ENCODE results near the gene C14orf119. TPM values are rescaled to one million over a fixed set of nuclear protein-coding genes. Genes with fewer than 3 reads are reported as not detected.

C14orf119 gene
- total RNA-seq, 1 donor from 2014 or later = 27.5 TPM

- TF ChIP-seq, protein P1, sequence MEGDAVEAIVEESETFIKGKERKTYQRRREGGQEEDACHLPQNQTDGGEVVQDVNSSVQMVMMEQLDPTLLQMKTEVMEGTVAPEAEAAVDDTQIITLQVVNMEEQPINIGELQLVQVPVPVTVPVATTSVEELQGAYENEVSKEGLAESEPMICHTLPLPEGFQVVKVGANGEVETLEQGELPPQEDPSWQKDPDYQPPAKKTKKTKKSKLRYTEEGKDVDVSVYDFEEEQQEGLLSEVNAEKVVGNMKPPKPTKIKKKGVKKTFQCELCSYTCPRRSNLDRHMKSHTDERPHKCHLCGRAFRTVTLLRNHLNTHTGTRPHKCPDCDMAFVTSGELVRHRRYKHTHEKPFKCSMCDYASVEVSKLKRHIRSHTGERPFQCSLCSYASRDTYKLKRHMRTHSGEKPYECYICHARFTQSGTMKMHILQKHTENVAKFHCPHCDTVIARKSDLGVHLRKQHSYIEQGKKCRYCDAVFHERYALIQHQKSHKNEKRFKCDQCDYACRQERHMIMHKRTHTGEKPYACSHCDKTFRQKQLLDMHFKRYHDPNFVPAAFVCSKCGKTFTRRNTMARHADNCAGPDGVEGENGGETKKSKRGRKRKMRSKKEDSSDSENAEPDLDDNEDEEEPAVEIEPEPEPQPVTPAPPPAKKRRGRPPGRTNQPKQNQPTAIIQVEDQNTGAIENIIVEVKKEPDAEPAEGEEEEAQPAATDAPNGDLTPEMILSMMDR (IDR thresholded peaks at IDR 0.05; ENCODE audit: insufficient read depth, low read length, poor library complexity, severe bottlenecking) = no peak
- no peak for DNase-seq (ENCODE audit: low read depth)
- Histone ChIP-seq H3K27me3 (ENCODE audit: control insufficient read depth, insufficient read depth, low read length) (no peaks in the 10 kb centered on the region), H3K4me3 (ENCODE audit: low read depth, low read length) (no peak overlapping the region), H3K36me3 (ENCODE audit: control insufficient read depth, insufficient read depth, low read length) (no peaks in the 10 kb centered on the region)
Measured at GRCh38 chr14:23101986-23102625, 6.8 kb downstream of the C14orf119 start.

- no peak overlapping the region for H3K4me3 ChIP-seq (ENCODE audit: low read depth, low read length)
- TF ChIP-seq, protein P1 (IDR thresholded peaks at IDR 0.05; ENCODE audit: insufficient read depth, low read length, poor library complexity, severe bottlenecking) = no peak
- no peaks in the 10 kb centered on the region for H3K27me3 ChIP-seq (ENCODE audit: control insufficient read depth, insufficient read depth, low read length)
- no peak for DNase-seq (ENCODE audit: low read depth)
- H3K36me3 ChIP-seq (ENCODE audit: control insufficient read depth, insufficient read depth, low read length) = no peaks in the 10 kb centered on the region
Measured at GRCh38 chr14:23102801-23103200, 7.5 kb downstream of the C14orf119 start.

GRCh38 chr14:23103581-23103980 is 8.3 kb downstream of the C14orf119 start:
- Histone ChIP-seq H3K36me3 (ENCODE audit: control insufficient read depth, insufficient read depth, low read length) (no peaks in the 10 kb centered on the region), H3K4me3 (ENCODE audit: low read depth, low read length) (no peak overlapping the region), H3K27me3 (ENCODE audit: control insufficient read depth, insufficient read depth, low read length) (no peaks in the 10 kb centered on the region)
- DNase-seq (ENCODE audit: low read depth) = no peak
- TF ChIP-seq, protein P1 (IDR thresholded peaks at IDR 0.05; ENCODE audit: insufficient read depth, low read length, poor library complexity, severe bottlenecking) = no peak

- H3K36me3 ChIP-seq (ENCODE audit: control insufficient read depth, insufficient read depth, low read length) = no peaks in the 10 kb centered on the region
- no peak for DNase-seq (ENCODE audit: low read depth)
- H3K27me3 ChIP-seq (ENCODE audit: control insufficient read depth, insufficient read depth, low read length) = no peaks in the 10 kb centered on the region
- H3K4me3 ChIP-seq (ENCODE audit: low read depth, low read length) = no peak overlapping the region
- TF ChIP-seq, protein P1 (IDR thresholded peaks at IDR 0.05; ENCODE audit: insufficient read depth, low read length, poor library complexity, severe bottlenecking) = no peak
Measured at GRCh38 chr14:23104070-23104590, 8.8 kb downstream of the C14orf119 start.

GRCh38 chr14:23104591-23105347 is 9.5 kb downstream of the C14orf119 start, which contains the start of gene CIROP:
TSS of gene CIROP (minus strand) at chr14:23104989. CDS start at chr14:23104920, 69 bp downstream.
- Histone ChIP-seq H3K27me3 (ENCODE audit: control insufficient read depth, insufficient read depth, low read length) (no peaks in the 10 kb centered on the region), H3K4me3 (ENCODE audit: low read depth, low read length) (no peak within 1 kb of the TSS), H3K36me3 (ENCODE audit: control insufficient read depth, insufficient read depth, low read length) (no peaks in the 10 kb centered on the region)
- TF ChIP-seq, protein P1 (IDR thresholded peaks at IDR 0.05; ENCODE audit: insufficient read depth, low read length, poor library complexity, severe bottlenecking) = no peak
- no peak for DNase-seq (ENCODE audit: low read depth)
